HG02623 (cell line): ENCODE data around the gene DCTD.

Source experiments
- ATAC-seq: cut with Tn5 transposase; IDR thresholded peaks from one replicate; pipeline ENCODE4 v1.9.1; 2021; ENCODE audit warnings: moderate library complexity; ENCODE audit not compliant: unreplicated experiment

Gene DCTD

GRCh38 chr4:182917182-182918043 is at the start of gene DCTD:
Gene DCTD (minus strand): TSS chr4:182917386. CDS start chr4:182915568, 1,818 bp downstream.
- ATAC-seq: peak; percentile 81

GRCh38 chr4:182960746-182961145 is 43.6 kb upstream of the DCTD start:
- no peak for ATAC-seq

GRCh38 chr4:182960228-182960627 is 43.0 kb upstream of the DCTD start:
- ATAC-seq: no peak

- ATAC-seq: no peak
These were observed 38.2 kb upstream of the DCTD start for GRCh38 chr4:182955411-182955810.

- ATAC-seq: no peak
These were observed 27.5 kb upstream of the DCTD start for GRCh38 chr4:182944484-182945213.

- no peak for ATAC-seq
These were observed 22.5 kb upstream of the DCTD start for GRCh38 chr4:182939680-182940079.

GRCh38 chr4:182938205-182938645 is 21.0 kb upstream of the DCTD start:
- ATAC-seq: peak; percentile 99

GRCh38 chr4:182937268-182938204 is 20.4 kb upstream of the DCTD start:
- peak; percentile 6 for ATAC-seq

- ATAC-seq: no peak
These were observed 15.5 kb upstream of the DCTD start for GRCh38 chr4:182932651-182933050.

- ATAC-seq: no peak
These were observed 14.6 kb upstream of the DCTD start for GRCh38 chr4:182931691-182932345.

GRCh38 chr4:182930889-182931288 is 13.7 kb upstream of the DCTD start:
- no peak for ATAC-seq

GRCh38 chr4:182929296-182929695 is 12.1 kb upstream of the DCTD start:
- no peak for ATAC-seq

- no peak for ATAC-seq
These were observed 10.9 kb upstream of the DCTD start for GRCh38 chr4:182928061-182928460.

- no peak for ATAC-seq
These were observed 10.3 kb upstream of the DCTD start for GRCh38 chr4:182927505-182927904.

- no peak for ATAC-seq
These were observed 8.7 kb upstream of the DCTD start for GRCh38 chr4:182925855-182926254.

- peak; percentile 100 for ATAC-seq
These were observed 8.1 kb upstream of the DCTD start for GRCh38 chr4:182925298-182925757.

- ATAC-seq: no peak
These were observed 7.3 kb upstream of the DCTD start for GRCh38 chr4:182924497-182924896.

GRCh38 chr4:182923796-182924340 is 6.7 kb upstream of the DCTD start:
- no peak for ATAC-seq

GRCh38 chr4:182923366-182923765 is 6.2 kb upstream of the DCTD start:
- ATAC-seq: no peak
